OCI-LY1 (cell line): ENCODE data around the gene LRP2.

ENCODE experiments used
- EZH2 ChIP-seq: fragments of 200-600 bp; sonication (generic), shearing (Covaris generic); IDR thresholded peaks from 2 replicates; pipeline ENCODE4 v1.8.0; 2017; ENCODE audit warnings: borderline replicate concordance, mixed run types, mild to moderate bottlenecking, antibody characterized with exemption, low read length, moderate library complexity, mixed read lengths
- TF ChIP-seq, protein P1 (sequence below): fragments of 200-600 bp; sonication (generic), shearing (Covaris generic); IDR thresholded peaks from 2 replicates; pipeline ENCODE4 v1.5.1; 2017; ENCODE audit warnings: mild to moderate bottlenecking, antibody characterized with exemption, low read length, moderate library complexity, mixed read lengths

DNA sequence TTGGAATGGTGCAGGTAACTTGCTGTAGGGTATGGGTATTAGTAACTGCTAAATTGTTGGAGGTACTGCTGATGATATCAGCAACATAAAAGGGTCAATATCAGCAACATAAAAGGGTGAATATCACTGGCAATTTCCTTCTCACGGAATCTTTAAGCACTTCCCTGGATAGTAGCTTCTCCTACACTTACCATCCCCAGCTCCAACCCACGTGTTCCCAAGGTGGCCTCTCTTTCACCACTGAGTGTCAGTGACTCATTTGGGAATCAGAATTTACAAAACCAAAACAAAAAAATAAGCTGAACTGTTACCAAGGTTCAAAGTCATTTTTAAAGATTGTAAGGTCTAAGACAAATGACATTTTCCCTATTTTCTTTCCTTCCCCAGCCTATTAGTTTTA, 70.8 kb downstream of the LRP2 start:
- TF ChIP-seq, protein P1, sequence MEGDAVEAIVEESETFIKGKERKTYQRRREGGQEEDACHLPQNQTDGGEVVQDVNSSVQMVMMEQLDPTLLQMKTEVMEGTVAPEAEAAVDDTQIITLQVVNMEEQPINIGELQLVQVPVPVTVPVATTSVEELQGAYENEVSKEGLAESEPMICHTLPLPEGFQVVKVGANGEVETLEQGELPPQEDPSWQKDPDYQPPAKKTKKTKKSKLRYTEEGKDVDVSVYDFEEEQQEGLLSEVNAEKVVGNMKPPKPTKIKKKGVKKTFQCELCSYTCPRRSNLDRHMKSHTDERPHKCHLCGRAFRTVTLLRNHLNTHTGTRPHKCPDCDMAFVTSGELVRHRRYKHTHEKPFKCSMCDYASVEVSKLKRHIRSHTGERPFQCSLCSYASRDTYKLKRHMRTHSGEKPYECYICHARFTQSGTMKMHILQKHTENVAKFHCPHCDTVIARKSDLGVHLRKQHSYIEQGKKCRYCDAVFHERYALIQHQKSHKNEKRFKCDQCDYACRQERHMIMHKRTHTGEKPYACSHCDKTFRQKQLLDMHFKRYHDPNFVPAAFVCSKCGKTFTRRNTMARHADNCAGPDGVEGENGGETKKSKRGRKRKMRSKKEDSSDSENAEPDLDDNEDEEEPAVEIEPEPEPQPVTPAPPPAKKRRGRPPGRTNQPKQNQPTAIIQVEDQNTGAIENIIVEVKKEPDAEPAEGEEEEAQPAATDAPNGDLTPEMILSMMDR = no peak
- TF ChIP-seq EZH2 = no peak
